Adrenal gland (tissue), 12 donors: Measurements from ENCODE around the gene GATD1. TPM values are rescaled to one million over a fixed set of nuclear protein-coding genes. Genes with fewer than 3 reads are reported as not detected.

Experiments used
- DNase-seq, 7 donors: peaks; one replicate each; pipeline ENCODE4 v3.0.0-alpha.2; 2019 to 2020
- H3K27ac ChIP-seq, 5 donors: fragments of 200-600 bp; sonication (generic) in 4 of 5; 1 replicate in 3 of 5; 2 replicates in 2 of 5; pipeline versions ENCODE4 v1.5.1 to v1.8.0; 2016 to 2020; ENCODE audit warnings: mild to moderate bottlenecking in 1 of 5
- H3K27me3 ChIP-seq: fragments of 200-600 bp; 2 replicates; pipeline ENCODE4 v1.8.0; 2021
- H3K36me3 ChIP-seq, 2 donors: fragments of 200-600 bp; replicated peaks in 1 of 2; 1 replicate in 1 of 2; 2 replicates in 1 of 2; pipeline versions ENCODE4 v1.5.1 to v1.8.0; 2018 to 2022
- H3K4me1 ChIP-seq, 2 donors: fragments of 200-600 bp; replicated peaks in 1 of 2; 1 replicate in 1 of 2; 2 replicates in 1 of 2; pipeline versions ENCODE4 v1.5.1 to v1.8.0; 2018 to 2021
- H3K4me3 ChIP-seq, 4 donors: fragments of 200-600 bp; sonication (generic) in 3 of 4; one replicate each; pipeline ENCODE4 v1.5.1; 2016 to 2018
- H3K9me3 ChIP-seq, 3 donors: fragments of 200-600 bp; sonication (generic) in 1 of 3; replicated peaks in 1 of 3; 1 replicate in 2 of 3; 2 replicates in 1 of 3; pipeline versions ENCODE4 v1.5.1 to v1.8.0; 2016 to 2021
- CTCF ChIP-seq, 6 experiments: fragments of 450-650 bp in 4 of 6; fragments of 200-600 bp in 2 of 6; sonication (generic) in 1 of 6; IDR thresholded peaks; 1 replicate in 5 of 6; 2 replicates in 1 of 6; pipeline versions ENCODE4 v1.5.1 to v1.8.0; 2016 to 2021; ENCODE audit warnings: antibody characterized with exemption in 6 of 6, mild to moderate bottlenecking in 2 of 6, moderate library complexity in 1 of 6
- POLR2A ChIP-seq, 2 donors: fragments of 450-650 bp; IDR thresholded peaks; one replicate each; pipeline ENCODE4 v1.6.1; 2017; ENCODE audit warnings: antibody characterized with exemption in 2 of 2, mild to moderate bottlenecking in 2 of 2, moderate library complexity in 1 of 2
- WGBS, 4 donors: extraction: QIAGEN DNeasy Blood & Tissue Kit in 2 of 4; methylation state at CpG; one replicate each; pipeline versions ENCODE4 v1.1.5 to v1.1.7; 2013 to 2017; 5-methylcytosine and 5-hydroxymethylcytosine counted together
- intact Hi-C, 2 donors: fragments of 100-400 bp; cut with DNase I; formaldehyde crosslinking; loops; one replicate each; pipeline versions ENCODE4 v1.14.1 to v1.15.0; 2022 to 2023
- polyA plus RNA-seq, 3 donors: library from polyadenylated mRNA; stranded (reverse); fragments of 200-250 nt in 2 of 3; fragments of 350-450 nt in 1 of 3; fragmentation: Illumina TruSeq in 1 of 3; extraction: RNeasy Lipid Tissue Mini Kit (QIAGEN cat#74804) in 1 of 3; gene quantifications; one replicate each; pipeline ENCODE4 v1.2.3, GENCODE V29; 2013 to 2014
- total RNA-seq, 9 donors: library from RNA; depleted of rRNA in 4 of 9; stranded (reverse); fragments of >200 nt in 4 of 9; fragments of 120-200 nt in 1 of 9; fragmentation: NEBNext Ultra II Directional in 1 of 9; extraction: Animal tissue kit (Norgen Biotek cat#: 25700) in 1 of 9; gene quantifications; one replicate each; pipeline versions ENCODE4 v1.1.0 to v1.2.4, GENCODE V29; 2013 to 2023
- donor health status: healthy with polysubstance abuse.
- donor health status: Bipolar disorder and iron deficiency.
- donor health status: DM: yes; HTN: yes; CAD: no.
- donor health status: DM: no; HTN: no; CAD: no.
- donor health status: DM: no; HTN: no; CAD: no.
- donor health status: DM: yes; HTN: yes; CAD: no.

GATD1 gene
- total and polyA plus RNA-seq, 12 donors = 20.3 to 176 (median 80.5) TPM

DNA sequence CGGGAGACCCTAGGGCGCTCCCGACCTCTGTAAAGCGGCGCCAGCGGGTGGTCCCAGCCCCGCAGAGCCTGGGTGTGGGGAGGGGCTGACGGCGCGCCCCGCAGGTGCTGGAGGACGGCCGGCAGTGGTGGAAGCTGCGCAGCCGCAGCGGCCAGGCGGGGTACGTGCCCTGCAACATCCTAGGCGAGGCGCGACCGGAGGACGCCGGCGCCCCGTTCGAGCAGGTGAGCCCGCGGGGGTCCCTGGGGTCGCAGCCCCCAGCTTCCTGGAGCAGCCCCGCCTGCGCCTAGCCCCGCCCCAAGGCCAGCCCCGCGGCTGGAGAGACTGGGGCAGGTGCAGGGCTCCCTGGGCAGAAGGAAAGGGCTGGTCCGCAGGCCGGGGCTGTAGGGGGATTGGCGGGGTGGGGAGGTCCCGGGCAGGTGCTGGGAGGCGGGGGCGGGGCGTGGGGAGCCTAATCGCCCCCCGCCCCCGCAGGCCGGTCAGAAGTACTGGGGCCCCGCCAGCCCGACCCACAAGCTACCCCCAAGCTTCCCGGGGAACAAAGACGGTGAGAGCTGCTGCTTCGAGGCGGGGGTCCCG is 51.6 kb downstream of the GATD1 start:
- Histone ChIP-seq H3K27ac (peak overlapping the region in 3 of 5 donors; percentile 63 to 85 (median 80)), H3K27me3 (peaks cover 22% of the 10 kb centered on the region), H3K4me3 (peak overlapping the region in 1 of 4 donors; percentile 1), H3K4me1 (peaks cover 14 to 33% of the 10 kb centered on the region in 2 donors), H3K9me3 (no peaks in the 10 kb centered on the region), H3K36me3 (no peaks in the 10 kb centered on the region)
- TF ChIP-seq POLR2A (IDR thresholded peaks at IDR 0.05) (no peak), CTCF (IDR thresholded peaks at IDR 0.05) (no peak)
- WGBS, 4 donors = 0 to 10% (median 4%) methylated on average over 7 to 53 of the region's 53 CpGs
- DNase-seq = no peak
- intact Hi-C loops = loop anchor here in 1 of 2 donors (2.0 to 10.0 kb wide), 2 partner anchors 63 to 171 kb away; no protein-coding TSS in a partner anchor

DNA sequence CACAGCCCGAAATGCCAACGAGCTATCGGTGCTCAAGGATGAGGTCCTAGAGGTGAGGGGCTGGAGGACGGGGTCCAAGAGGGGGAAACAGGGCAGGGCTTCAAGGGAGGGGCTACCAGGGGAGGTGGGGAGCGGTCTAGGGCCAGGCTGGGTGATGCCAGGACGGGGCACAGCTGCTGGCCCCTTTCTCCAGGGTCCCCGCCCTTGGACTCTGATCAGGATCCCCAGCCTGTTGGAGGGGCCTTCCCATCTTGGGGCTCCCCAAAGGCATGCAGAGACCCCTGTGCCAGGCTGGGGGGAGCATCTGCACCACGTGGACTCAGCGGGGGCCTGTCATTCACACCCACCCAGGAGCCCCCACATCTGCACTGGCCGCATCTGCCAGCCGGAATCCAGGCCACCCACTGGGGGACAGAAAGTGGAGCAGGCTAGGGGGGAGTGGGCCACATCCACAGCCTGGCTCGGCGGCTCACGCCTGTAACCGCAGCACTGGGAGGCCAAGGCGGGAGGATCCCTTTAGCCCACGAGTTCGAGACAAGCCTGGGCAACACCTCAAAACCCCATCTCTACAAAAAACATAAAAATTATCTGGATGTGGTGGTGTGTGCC is 52.4 kb downstream of the GATD1 start:
- no peak overlapping the region for H3K27ac ChIP-seq
- intact Hi-C loops = loop anchor here (2.0 to 10.0 kb wide), 4 partner anchors 62 to 173 kb away; no protein-coding TSS in a partner anchor
- WGBS, 4 donors = 58 to 72% (median 70%) methylated on average over 4 to 18 of the region's 18 CpGs
- no peak for DNase-seq
- no peak for TF ChIP-seq POLR2A (IDR thresholded peaks at IDR 0.05)
- no peak for TF ChIP-seq CTCF (IDR thresholded peaks at IDR 0.05)
- no peaks in the 10 kb centered on the region for H3K9me3 ChIP-seq
- H3K36me3 ChIP-seq = no peaks in the 10 kb centered on the region
- no peak overlapping the region for H3K4me3 ChIP-seq
- peaks cover 22% of the 10 kb centered on the region for H3K27me3 ChIP-seq
- peaks cover 15 to 34% of the 10 kb centered on the region in 2 donors for H3K4me1 ChIP-seq

DNA sequence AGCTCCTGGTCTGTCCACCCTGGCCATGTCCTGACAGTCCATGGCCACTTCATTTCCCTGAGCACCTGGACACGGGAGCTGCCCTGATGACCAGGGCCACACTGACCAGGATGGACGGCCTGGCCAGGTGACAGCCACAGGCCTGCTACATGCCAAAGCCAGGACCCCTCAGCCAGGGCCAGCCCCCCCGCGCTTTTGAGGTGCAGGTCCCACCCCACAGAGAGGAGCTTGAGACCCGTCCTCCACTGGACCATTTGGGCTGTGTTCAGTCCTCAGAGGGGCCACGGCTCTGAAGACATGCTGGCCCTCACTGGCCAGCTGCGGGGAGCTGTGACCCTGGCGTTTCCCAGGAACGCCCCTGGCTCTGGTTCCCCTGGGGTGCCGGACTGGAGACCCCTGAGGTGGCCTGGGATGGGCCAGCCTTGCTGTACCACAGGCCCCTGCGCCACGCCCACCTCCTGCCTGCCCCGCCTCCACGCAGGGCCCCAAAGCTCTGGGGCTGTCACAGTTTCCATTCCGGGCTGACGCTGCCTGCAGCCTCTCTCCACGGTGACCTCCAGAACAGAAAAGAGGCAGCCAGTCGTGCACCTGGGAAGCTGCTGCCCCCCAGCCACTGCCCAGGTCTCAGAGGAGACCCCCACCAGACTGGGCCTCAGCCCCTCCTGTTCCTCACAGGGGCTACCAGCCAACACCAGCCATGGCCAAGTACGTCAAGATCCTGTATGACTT is 53.1 kb downstream of the GATD1 start:
- DNase-seq = no peak
- H3K27ac ChIP-seq = no peak overlapping the region
- TF ChIP-seq CTCF (IDR thresholded peaks at IDR 0.05) = no peak
- TF ChIP-seq POLR2A (IDR thresholded peaks at IDR 0.05) = no peak
- H3K4me3 ChIP-seq = no peak overlapping the region
- no peaks in the 10 kb centered on the region for H3K9me3 ChIP-seq
- peaks cover 15 to 34% of the 10 kb centered on the region in 2 donors for H3K4me1 ChIP-seq
- intact Hi-C loops = loop anchor here (2.0 to 10.0 kb wide), 4 partner anchors 61 to 172 kb away; no protein-coding TSS in a partner anchor
- peaks cover 22% of the 10 kb centered on the region for H3K27me3 ChIP-seq
- H3K36me3 ChIP-seq = no peaks in the 10 kb centered on the region
- WGBS, 4 donors = 54 to 74% (median 66%) methylated on average over 10 to 19 of the region's 19 CpGs
